Measurements from ENCODE around the gene CORO1C. TPM values are rescaled to one million over a fixed set of nuclear protein-coding genes. Genes with fewer than 3 reads are reported as not detected.
A peak's percentile ranks its signal among the peaks of the same experiment; 100 is the strongest.

The CORO1C gene
- total RNA-seq, 6 donors from 2014 or later, result 154 to 297 (median 223) TPM

DNA sequence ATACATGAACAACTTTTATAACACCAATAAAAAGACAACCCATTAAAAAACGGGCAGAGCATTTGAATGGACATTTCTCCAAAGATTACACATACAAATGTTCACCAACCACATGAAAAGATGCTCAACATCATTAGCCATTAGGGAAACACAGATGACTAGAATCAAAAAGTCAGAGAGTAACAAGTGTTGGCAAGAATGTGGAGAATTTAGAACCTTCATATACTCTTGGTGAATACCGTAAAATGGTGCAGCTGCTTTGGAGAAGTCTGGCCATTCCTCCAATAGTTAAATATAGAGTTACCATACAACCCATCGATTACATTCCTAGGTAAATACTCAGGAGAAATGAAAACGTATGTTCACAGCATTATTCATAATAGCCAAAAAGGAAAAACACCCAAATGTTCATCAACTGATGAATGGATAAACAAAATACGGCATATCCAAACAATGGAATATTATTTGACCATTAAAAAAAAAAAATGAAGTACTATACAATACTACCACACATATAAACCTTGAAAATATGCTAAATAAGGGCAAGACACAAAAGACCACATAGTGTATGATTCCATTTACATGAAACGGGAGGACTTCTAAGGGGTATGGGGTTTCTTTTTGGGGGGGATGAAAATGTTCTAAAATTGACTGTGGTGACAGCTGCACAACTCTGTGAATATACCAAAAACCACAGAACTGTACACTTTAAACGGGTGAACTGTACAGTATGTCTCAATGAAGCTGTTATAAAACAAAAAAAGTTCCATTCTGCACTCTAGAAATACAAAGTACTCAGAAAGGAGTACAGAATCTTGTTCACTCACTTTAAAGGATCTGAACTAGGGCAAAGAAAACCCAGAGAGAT lies 3.2 kb downstream of the CORO1C start:
- Histone ChIP-seq H3K27me3 (no peaks in the 10 kb centered on the region), H3K36me3 (no peaks in the 10 kb centered on the region), H3K27ac (peak overlapping the region in 2 of 4 donors; percentile 0 to 98), H3K4me3 (peak overlapping the region in 1 of 4 donors; percentile 92), H3K4me1 (peaks cover 39 to 62% (median 48%) of the 10 kb centered on the region in 4 donors), H3K9me3 (no peaks in the 10 kb centered on the region)
- no peak for ATAC-seq (ENCODE audit: low FRiP score in 2 of 2)
- no peak for DNase-seq
- WGBS, 2 donors, result 67 to 72% methylated on average over 7 of the region's 7 CpGs
- TF ChIP-seq POLR2AphosphoS5 (IDR thresholded peaks at IDR 0.05) (no peak), POLR2A (IDR thresholded peaks at IDR 0.05) (no peak), EP300 (IDR thresholded peaks at IDR 0.05) (no peak)
- TF ChIP-seq, protein P1, sequence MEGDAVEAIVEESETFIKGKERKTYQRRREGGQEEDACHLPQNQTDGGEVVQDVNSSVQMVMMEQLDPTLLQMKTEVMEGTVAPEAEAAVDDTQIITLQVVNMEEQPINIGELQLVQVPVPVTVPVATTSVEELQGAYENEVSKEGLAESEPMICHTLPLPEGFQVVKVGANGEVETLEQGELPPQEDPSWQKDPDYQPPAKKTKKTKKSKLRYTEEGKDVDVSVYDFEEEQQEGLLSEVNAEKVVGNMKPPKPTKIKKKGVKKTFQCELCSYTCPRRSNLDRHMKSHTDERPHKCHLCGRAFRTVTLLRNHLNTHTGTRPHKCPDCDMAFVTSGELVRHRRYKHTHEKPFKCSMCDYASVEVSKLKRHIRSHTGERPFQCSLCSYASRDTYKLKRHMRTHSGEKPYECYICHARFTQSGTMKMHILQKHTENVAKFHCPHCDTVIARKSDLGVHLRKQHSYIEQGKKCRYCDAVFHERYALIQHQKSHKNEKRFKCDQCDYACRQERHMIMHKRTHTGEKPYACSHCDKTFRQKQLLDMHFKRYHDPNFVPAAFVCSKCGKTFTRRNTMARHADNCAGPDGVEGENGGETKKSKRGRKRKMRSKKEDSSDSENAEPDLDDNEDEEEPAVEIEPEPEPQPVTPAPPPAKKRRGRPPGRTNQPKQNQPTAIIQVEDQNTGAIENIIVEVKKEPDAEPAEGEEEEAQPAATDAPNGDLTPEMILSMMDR (IDR thresholded peaks at IDR 0.05), result no peak

DNA sequence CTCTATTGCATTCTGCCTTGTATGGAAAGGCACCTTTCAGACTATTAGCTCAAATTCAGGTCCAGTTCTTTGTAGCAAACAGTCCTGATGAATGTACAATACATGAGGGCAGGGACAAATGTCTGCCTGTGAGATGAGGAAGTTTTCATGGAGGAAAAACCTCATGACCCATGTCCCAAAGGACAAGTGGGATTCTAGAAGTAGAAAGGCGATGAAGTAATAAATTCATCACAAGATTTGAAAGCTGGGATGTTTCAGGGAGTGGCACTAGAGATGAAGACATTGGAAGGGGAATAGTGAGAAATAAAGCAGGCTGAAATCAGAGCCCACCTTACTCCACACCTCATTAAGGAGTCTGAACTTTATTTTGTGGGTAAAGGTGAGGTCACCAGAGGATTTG lies 4.2 kb downstream of the CORO1C start:
- no peak for ATAC-seq (ENCODE audit: low FRiP score in 2 of 2)
- H3K4me1 ChIP-seq, result peaks cover 41 to 67% (median 51%) of the 10 kb centered on the region in 4 donors
- no peaks in the 10 kb centered on the region for H3K27me3 ChIP-seq

DNA sequence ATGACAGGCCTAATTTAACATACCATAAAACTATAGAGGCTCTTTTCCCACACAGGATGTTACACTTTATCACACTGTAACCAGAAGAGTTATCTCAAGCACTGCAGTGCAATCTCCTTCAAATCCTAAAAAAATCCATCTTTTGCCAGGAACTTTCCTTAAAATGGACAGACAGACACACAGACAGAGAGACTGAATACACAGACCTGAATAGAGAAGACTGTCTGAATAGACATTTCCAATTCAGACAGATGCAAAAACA lies 6.5 kb downstream of the CORO1C start:
- H3K4me3 ChIP-seq, result no peak overlapping the region
- H3K27me3 ChIP-seq, result no peaks in the 10 kb centered on the region
- H3K36me3 ChIP-seq, result no peaks in the 10 kb centered on the region
- no peaks in the 10 kb centered on the region for H3K9me3 ChIP-seq
- peaks cover 51 to 80% (median 60%) of the 10 kb centered on the region in 4 donors for H3K4me1 ChIP-seq
- DNase-seq, result no peak
- no peak for ATAC-seq (ENCODE audit: low FRiP score in 2 of 2)
- TF ChIP-seq EP300 (IDR thresholded peaks at IDR 0.05) (no peak), POLR2A (IDR thresholded peaks at IDR 0.05) (no peak), POLR2AphosphoS5 (IDR thresholded peaks at IDR 0.05) (no peak)
- TF ChIP-seq, protein P1 (IDR thresholded peaks at IDR 0.05), result no peak
- peak overlapping the region; percentile 33 to 85 (median 66) for H3K27ac ChIP-seq

More for the DNA sequence above, 4.2 kb downstream of the CORO1C start:
- TF ChIP-seq POLR2A (IDR thresholded peaks at IDR 0.05) (no peak), EP300 (IDR thresholded peaks at IDR 0.05) (no peak), POLR2AphosphoS5 (IDR thresholded peaks at IDR 0.05) (no peak)
- TF ChIP-seq, protein P1 (IDR thresholded peaks at IDR 0.05), result no peak
- Histone ChIP-seq H3K9me3 (no peaks in the 10 kb centered on the region), H3K4me3 (no peak overlapping the region), H3K27ac (peak overlapping the region in 1 of 4 donors; percentile 98), H3K36me3 (no peaks in the 10 kb centered on the region)
- 55 to 85% methylated on average over 1 of the region's 1 CpG for WGBS, 2 donors
- no peak for DNase-seq

- 53 to 75% methylated on average over 3 of the region's 3 CpGs for WGBS, 2 donors
- DNase-seq (peak in 1 of 2 donors; percentile 80), ATAC-seq (ENCODE audit: low FRiP score in 2 of 2) (peak; percentile 73 to 76)
- no peak overlapping the region for H3K4me3 ChIP-seq
- no peaks in the 10 kb centered on the region for H3K9me3 ChIP-seq
- peak overlapping the region; percentile 54 to 85 (median 66) for H3K27ac ChIP-seq
- H3K36me3 ChIP-seq, result no peaks in the 10 kb centered on the region
- no peaks in the 10 kb centered on the region for H3K27me3 ChIP-seq
- H3K4me1 ChIP-seq, result peaks cover 51 to 76% (median 56%) of the 10 kb centered on the region in 4 donors
- TF ChIP-seq, protein P1 (IDR thresholded peaks at IDR 0.05), result no peak
- TF ChIP-seq POLR2A (IDR thresholded peaks at IDR 0.05), result peak in 1 of 4 donors; percentile 56
- no peak for TF ChIP-seq EP300 (IDR thresholded peaks at IDR 0.05)
- TF ChIP-seq POLR2AphosphoS5 (IDR thresholded peaks at IDR 0.05), result peak in 1 of 2 donors; percentile 12
Observed at GRCh38 chr12:108724054-108724889, 7.0 kb downstream of the CORO1C start.
